ENCODE results near the gene C9. TPM values are rescaled to one million over a fixed set of nuclear protein-coding genes. Genes with fewer than 3 reads are reported as not detected.

The C9 gene
- total RNA-seq, 4 donors from 2014 or later = 0.12 to 1.1 TPM; not detected in 2

GRCh38 chr5:39376293-39376714 lies 12.0 kb upstream of the C9 start:
- TF ChIP-seq CTCF (IDR thresholded peaks at IDR 0.05) = peak in 1 of 3 donors; percentile 8
- ATAC-seq (ENCODE audit: low FRiP score) (peak; percentile 47), DNase-seq (ENCODE audit: low spot score) (no peak)

GRCh38 chr5:39373791-39374190 lies 9.5 kb upstream of the C9 start:
- no peak for DNase-seq (ENCODE audit: low spot score)
- no peak for ATAC-seq (ENCODE audit: low FRiP score)
- no peak for TF ChIP-seq CTCF (IDR thresholded peaks at IDR 0.05)

GRCh38 chr5:39371367-39371635 lies 7.0 kb upstream of the C9 start:
- DNase-seq (ENCODE audit: low spot score) = no peak
- ATAC-seq (ENCODE audit: low FRiP score) = peak; percentile 25
- no peak for TF ChIP-seq CTCF (IDR thresholded peaks at IDR 0.05)

- TF ChIP-seq CTCF (IDR thresholded peaks at IDR 0.05) = no peak
- DNase-seq (ENCODE audit: low spot score) (no peak), ATAC-seq (ENCODE audit: low FRiP score) (peak; percentile 55)
Observed at GRCh38 chr5:39370555-39371366, 6.5 kb upstream of the C9 start.

- ATAC-seq (ENCODE audit: low FRiP score) (peak; percentile 25), DNase-seq (ENCODE audit: low spot score) (no peak)
- TF ChIP-seq CTCF (IDR thresholded peaks at IDR 0.05) = no peak
Observed at GRCh38 chr5:39369123-39369815, 5.0 kb upstream of the C9 start.

- DNase-seq (ENCODE audit: low spot score) (no peak), ATAC-seq (ENCODE audit: low FRiP score) (no peak)
- TF ChIP-seq CTCF (IDR thresholded peaks at IDR 0.05) = no peak
Observed at GRCh38 chr5:39368116-39368515, 3.8 kb upstream of the C9 start.

GRCh38 chr5:39367711-39368110 lies 3.4 kb upstream of the C9 start:
- no peak for TF ChIP-seq CTCF (IDR thresholded peaks at IDR 0.05)
- no peak for ATAC-seq (ENCODE audit: low FRiP score)
- DNase-seq (ENCODE audit: low spot score) = no peak
